Spleen (tissue), 11 donors: Measurements from ENCODE around the gene ZNF292. TPM values are rescaled to one million over a fixed set of nuclear protein-coding genes. Genes with fewer than 3 reads are reported as not detected.

ENCODE experiments used
- DNase-seq: peaks from one replicate; pipeline ENCODE4 v3.0.0-alpha.2; 2020
- H3K27ac ChIP-seq, 8 donors: fragments of 200-600 bp; sonication (generic) in 7 of 8; 1 replicate in 4 of 8; 2 replicates in 4 of 8; pipeline versions ENCODE4 v1.5.0 to v1.8.0; 2016 to 2021; ENCODE audit warnings: inconsistent platforms in 4 of 8, mild to moderate bottlenecking in 4 of 8, moderate library complexity in 1 of 8
- H3K27me3 ChIP-seq, 7 donors: fragments of 200-600 bp; sonication (generic) in 6 of 7; replicated peaks in 1 of 7; 1 replicate in 4 of 7; 2 replicates in 3 of 7; pipeline versions ENCODE4 v1.5.0 to v1.8.0; 2016 to 2021; ENCODE audit warnings: inconsistent platforms in 3 of 7, mild to moderate bottlenecking in 1 of 7
- H3K36me3 ChIP-seq, 6 donors: fragments of 200-600 bp; sonication (generic) in 5 of 6; 1 replicate in 4 of 6; 2 replicates in 2 of 6; pipeline versions ENCODE4 v1.5.0 to v1.8.0; 2016 to 2021; ENCODE audit warnings: inconsistent platforms in 2 of 6
- H3K4me1 ChIP-seq, 6 donors: fragments of 200-600 bp; sonication (generic) in 5 of 6; 1 replicate in 3 of 6; 2 replicates in 3 of 6; pipeline versions ENCODE4 v1.5.0 to v1.8.0; 2016 to 2021; ENCODE audit warnings: inconsistent platforms in 3 of 6
- H3K4me3 ChIP-seq, 8 donors: fragments of 200-600 bp; sonication (generic) in 7 of 8; 1 replicate in 4 of 8; 2 replicates in 4 of 8; pipeline versions ENCODE4 v1.5.0 to v1.8.0; 2016 to 2021; ENCODE audit warnings: inconsistent platforms in 4 of 8, mild to moderate bottlenecking in 4 of 8, moderate library complexity in 2 of 8
- H3K9me3 ChIP-seq, 8 donors: fragments of 200-600 bp; sonication (generic) in 7 of 8; 1 replicate in 4 of 8; 2 replicates in 4 of 8; pipeline versions ENCODE4 v1.5.0 to v1.8.0; 2016 to 2021; ENCODE audit warnings: inconsistent platforms in 4 of 8
- POLR2A ChIP-seq, 3 donors: fragments of 450-650 bp; IDR thresholded peaks; one replicate each; pipeline ENCODE4 v1.5.1; 2017; ENCODE audit warnings: antibody characterized with exemption in 3 of 3, mild to moderate bottlenecking in 1 of 3
- POLR2AphosphoS5 ChIP-seq, 3 donors: sonication (generic); formaldehyde crosslinking; IDR thresholded peaks; one replicate each; pipeline ENCODE4 v1.5.1; 2017; ENCODE audit warnings: antibody characterized with exemption in 3 of 3
- WGBS, 5 donors: extraction: QIAGEN DNeasy Blood & Tissue Kit in 3 of 5; methylation state at CpG; one replicate each; pipeline versions ENCODE4 v1.1.5 to v1.1.7; 2013 to 2018; 5-methylcytosine and 5-hydroxymethylcytosine counted together
- intact Hi-C: fragments of 100-400 bp; cut with DNase I; formaldehyde crosslinking; loops from one replicate; pipeline ENCODE4 v1.15.0; 2023; ENCODE audit warnings: low total_unique reads
- polyA plus RNA-seq, 3 donors: library from polyadenylated mRNA; stranded (reverse); fragments of 200-250 nt; gene quantifications; one replicate each; pipeline ENCODE4 v1.2.1, GENCODE V29; 2013
- total RNA-seq, 7 donors: library from RNA; depleted of rRNA in 3 of 7; stranded (reverse); fragments of >200 nt in 3 of 7; fragmentation: NEBNext Ultra II Directional in 4 of 7; extraction: Animal tissue kit (Norgen Biotek cat#: 25700) in 4 of 7; gene quantifications; one replicate each; pipeline versions ENCODE4 v1.1.0 to v1.2.1, GENCODE V29; 2016 to 2021
- TF ChIP-seq, protein P1 (sequence below), 11 experiments: fragments of 200-600 bp in 7 of 11; fragments of 450-650 bp in 4 of 11; sonication (generic) in 4 of 11; IDR thresholded peaks in 8 of 11; conservative IDR thresholded peaks in 3 of 11; 1 replicate in 7 of 11; 2 replicates in 4 of 11; pipeline versions ENCODE4 v1.4.0 to v1.8.0; 2016 to 2021; ENCODE audit warnings: antibody characterized with exemption in 11 of 11, inconsistent platforms in 4 of 11, mild to moderate bottlenecking in 1 of 11
- donor health status: healthy with polysubstance abuse.
- donor health status: DM: no; HTN: no; CAD: no; lungs with moderate emphysema.
- donor health status: DM: no; HTN: no; CAD: no.
- donor health status: Bipolar disorder and iron deficiency.
- donor health status: healthy.
- donor health status: DM: no; HTN: no; CAD: no.
- donor health status: DM: yes; HTN: yes; CAD: no.

Gene ZNF292
- total and polyA plus RNA-seq, 10 donors: 5.1 to 76.2 (median 50.2) TPM

- TF ChIP-seq POLR2A (IDR thresholded peaks at IDR 0.05) (no peak), POLR2AphosphoS5 (IDR thresholded peaks at IDR 0.05) (peak; percentile 70 to 85 (median 82))
- TF ChIP-seq, protein P1, sequence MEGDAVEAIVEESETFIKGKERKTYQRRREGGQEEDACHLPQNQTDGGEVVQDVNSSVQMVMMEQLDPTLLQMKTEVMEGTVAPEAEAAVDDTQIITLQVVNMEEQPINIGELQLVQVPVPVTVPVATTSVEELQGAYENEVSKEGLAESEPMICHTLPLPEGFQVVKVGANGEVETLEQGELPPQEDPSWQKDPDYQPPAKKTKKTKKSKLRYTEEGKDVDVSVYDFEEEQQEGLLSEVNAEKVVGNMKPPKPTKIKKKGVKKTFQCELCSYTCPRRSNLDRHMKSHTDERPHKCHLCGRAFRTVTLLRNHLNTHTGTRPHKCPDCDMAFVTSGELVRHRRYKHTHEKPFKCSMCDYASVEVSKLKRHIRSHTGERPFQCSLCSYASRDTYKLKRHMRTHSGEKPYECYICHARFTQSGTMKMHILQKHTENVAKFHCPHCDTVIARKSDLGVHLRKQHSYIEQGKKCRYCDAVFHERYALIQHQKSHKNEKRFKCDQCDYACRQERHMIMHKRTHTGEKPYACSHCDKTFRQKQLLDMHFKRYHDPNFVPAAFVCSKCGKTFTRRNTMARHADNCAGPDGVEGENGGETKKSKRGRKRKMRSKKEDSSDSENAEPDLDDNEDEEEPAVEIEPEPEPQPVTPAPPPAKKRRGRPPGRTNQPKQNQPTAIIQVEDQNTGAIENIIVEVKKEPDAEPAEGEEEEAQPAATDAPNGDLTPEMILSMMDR (IDR thresholded peaks at IDR 0.05 in 8 of 11, conservative IDR thresholded peaks at IDR 0.05 in 3 of 11): peak in 1 of 11 experiments; percentile 10
- peak overlapping the region; percentile 37 to 81 (median 53) for H3K4me3 ChIP-seq
- no peaks in the 10 kb centered on the region for H3K36me3 ChIP-seq
- DNase-seq: peak; percentile 95
- peak overlapping the region; percentile 88 to 97 (median 90) for H3K27ac ChIP-seq
- intact Hi-C loops: no loop called here
- H3K27me3 ChIP-seq: no peaks in the 10 kb centered on the region
- no peaks in the 10 kb centered on the region for H3K9me3 ChIP-seq
- peaks cover 27 to 49% (median 43%) of the 10 kb centered on the region in 6 donors for H3K4me1 ChIP-seq
- 1% methylated on average over 18 to 71 of the region's 71 CpGs for WGBS, 5 donors
These were observed 3.4 kb upstream of the ZNF292 start for GRCh38 chr6:87151781-87152525.

- Histone ChIP-seq H3K27me3 (no peaks in the 10 kb centered on the region), H3K27ac (peak overlapping the region; percentile 88 to 97 (median 90)), H3K9me3 (no peaks in the 10 kb centered on the region), H3K4me1 (peaks cover 33 to 55% (median 49%) of the 10 kb centered on the region in 6 donors), H3K36me3 (no peaks in the 10 kb centered on the region), H3K4me3 (peak overlapping the region; percentile 37 to 81 (median 53))
- WGBS, 5 donors: 17 to 52% (median 24%) methylated on average over 13 to 22 of the region's 22 CpGs
- intact Hi-C loops: no loop called here
- TF ChIP-seq, protein P1 (IDR thresholded peaks at IDR 0.05 in 8 of 11, conservative IDR thresholded peaks at IDR 0.05 in 3 of 11): no peak
- TF ChIP-seq POLR2A (IDR thresholded peaks at IDR 0.05) (no peak), POLR2AphosphoS5 (IDR thresholded peaks at IDR 0.05) (no peak)
- DNase-seq: no peak
These were observed 2.8 kb upstream of the ZNF292 start for GRCh38 chr6:87152526-87152955.

GRCh38 chr6:87154641-87154992, 748 bp upstream of the ZNF292 start:
- 0% methylated on average over 6 of the region's 6 CpGs for WGBS, 5 donors
- no peaks in the 10 kb centered on the region for H3K27me3 ChIP-seq
- H3K36me3 ChIP-seq: peaks cover 0 to 8% (median 0%) of the 10 kb centered on the region in 6 donors
- peak overlapping the region; percentile 73 to 99 (median 90) for H3K4me3 ChIP-seq
- H3K9me3 ChIP-seq: no peaks in the 10 kb centered on the region
- TF ChIP-seq POLR2A (IDR thresholded peaks at IDR 0.05) (no peak), POLR2AphosphoS5 (IDR thresholded peaks at IDR 0.05) (no peak)
- TF ChIP-seq, protein P1 (IDR thresholded peaks at IDR 0.05 in 8 of 11, conservative IDR thresholded peaks at IDR 0.05 in 3 of 11): no peak
- no peak for DNase-seq
- peak overlapping the region; percentile 90 to 98 (median 96) for H3K27ac ChIP-seq
- H3K4me1 ChIP-seq: peaks cover 33 to 76% (median 68%) of the 10 kb centered on the region in 6 donors
- intact Hi-C loops: no loop called here
